ENCODE results near the gene NRF1.

The NRF1 gene

DNA sequence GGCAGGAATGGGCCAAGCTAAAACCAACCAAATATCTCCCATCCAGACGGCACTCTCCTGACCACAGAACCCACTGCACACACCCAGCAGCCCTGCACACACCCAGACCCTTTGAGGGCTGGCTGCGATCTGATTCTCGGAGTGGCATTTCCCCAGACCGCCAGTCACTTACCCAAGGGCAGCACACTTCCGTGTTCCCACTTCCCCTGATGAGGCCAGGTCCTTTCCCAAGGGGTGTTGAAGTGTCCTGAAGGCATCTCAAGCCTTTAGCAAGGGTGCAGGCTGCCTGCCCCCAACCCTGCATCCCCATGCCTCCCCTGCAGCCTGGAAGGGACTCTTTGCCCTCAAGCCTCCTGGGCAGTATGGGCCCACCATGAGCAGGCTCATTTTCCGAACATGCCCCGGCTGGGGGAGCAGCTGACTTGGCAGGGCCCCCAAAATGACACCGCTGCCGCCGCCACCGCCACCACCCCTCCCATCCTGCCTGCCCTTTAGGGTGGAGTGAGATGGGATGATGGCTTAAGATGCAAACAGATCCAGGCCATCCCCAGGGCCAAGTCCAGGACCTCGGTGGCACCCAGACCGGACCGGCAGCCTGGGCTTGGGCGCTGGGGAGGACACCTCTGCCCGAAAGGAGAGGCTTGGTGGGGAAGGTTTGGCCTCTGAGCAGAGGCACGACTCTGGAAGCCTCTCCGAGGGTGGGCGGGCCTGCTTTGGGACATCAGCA lies 159.8 kb downstream of the NRF1 start:
- no peak for DNase-seq (ENCODE audit: low read depth in 2 of 2)

DNA sequence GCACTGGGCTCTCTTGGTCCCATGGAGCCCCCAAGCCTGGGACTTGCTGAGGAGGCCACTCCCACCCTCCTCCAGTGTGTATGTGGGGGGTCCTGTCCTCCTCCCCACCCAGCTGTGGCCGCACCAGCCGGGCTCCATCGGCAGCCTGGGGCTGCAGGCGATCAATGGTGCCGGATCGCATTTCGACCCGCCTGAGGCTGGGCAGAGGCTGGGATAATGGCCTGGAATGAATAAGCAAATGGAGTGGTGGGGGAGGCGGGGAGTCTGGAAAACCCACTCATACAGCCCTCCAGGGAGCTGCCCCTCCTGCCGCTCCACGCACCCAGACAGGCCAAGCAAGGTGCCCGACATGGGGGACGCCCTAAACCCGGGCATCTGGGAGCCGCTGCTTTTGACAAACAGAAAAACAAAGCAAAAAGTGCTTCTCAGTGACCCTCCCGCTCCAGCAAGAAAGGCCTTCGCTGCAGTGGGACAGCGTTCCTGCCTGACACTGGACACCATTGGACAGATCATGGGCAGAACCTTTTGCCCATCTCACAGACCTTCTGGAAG lies 160.5 kb downstream of the NRF1 start:
- DNase-seq (ENCODE audit: low read depth in 2 of 2): no peak

DNA sequence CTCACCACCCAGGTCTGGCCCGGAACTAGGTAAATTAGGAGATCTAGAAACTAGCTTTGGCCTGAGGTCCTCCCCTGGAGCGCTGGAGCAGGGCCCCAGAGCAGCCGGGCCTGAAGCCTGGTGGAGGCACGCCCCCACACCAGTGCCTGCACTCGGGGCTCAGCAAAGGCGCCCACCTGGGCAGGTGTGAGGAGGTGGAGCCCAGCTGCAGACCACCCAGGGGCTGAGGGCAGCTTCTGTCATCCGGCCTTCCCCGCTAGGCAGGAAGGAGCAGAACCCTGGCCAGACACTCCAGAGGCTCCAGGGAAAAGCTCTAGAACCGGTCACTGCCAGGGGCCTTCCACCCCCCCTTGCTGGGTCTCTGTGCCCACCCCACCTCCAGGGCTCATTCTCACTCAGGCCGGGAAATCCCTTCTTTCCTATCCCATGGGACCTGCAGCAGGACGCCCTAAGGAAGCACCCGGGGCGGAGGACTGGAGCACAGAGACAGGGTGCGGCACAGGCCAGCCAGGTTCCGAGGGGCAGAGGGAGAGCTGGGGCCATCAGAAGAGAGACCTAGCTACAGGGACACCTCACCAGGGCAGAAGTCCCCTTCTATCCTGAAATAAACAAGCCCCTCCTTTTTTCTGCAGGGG lies 161.2 kb downstream of the NRF1 start:
- DNase-seq (ENCODE audit: low read depth in 2 of 2): no peak

DNA sequence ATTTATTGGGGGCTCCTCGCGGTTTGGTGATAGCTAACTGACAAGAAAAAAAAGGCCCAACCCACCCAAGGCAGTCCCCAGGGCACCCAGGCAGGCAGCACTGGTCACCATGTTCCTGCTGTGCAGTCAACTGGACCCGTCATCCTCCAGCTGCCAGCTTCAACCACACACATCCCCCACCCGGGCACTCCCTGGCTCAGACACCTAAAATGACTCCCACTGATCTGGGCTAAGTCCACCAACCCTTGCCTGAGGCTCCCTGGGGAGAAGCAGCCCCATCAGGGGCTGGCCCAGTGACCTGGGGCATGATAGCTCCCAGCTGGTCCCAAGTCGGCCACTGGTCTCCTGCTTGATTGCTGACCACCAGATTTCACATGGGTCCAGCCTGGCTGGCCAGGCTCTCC lies 161.8 kb downstream of the NRF1 start:
- DNase-seq (ENCODE audit: low read depth in 2 of 2): no peak

DNA sequence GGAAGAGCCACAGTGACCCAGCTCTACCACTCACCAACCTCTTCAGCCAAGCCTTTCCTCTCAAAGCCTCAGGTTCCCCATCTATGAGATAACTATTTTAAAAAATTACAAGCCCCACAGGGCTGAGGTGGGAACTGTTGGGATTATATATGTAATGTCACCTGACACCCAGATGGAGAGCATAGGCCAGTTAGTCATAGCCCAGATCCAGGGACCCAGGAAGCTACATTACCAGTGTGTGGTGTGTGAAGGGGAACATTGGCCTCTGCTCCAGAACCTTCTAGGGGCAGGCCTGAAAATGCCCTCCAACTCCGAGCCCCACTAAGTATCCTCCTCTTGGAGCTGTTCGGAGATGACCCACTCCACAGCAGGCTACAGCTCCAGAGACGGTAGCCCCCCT lies 162.4 kb downstream of the NRF1 start:
- DNase-seq (ENCODE audit: low read depth in 2 of 2): no peak

DNA sequence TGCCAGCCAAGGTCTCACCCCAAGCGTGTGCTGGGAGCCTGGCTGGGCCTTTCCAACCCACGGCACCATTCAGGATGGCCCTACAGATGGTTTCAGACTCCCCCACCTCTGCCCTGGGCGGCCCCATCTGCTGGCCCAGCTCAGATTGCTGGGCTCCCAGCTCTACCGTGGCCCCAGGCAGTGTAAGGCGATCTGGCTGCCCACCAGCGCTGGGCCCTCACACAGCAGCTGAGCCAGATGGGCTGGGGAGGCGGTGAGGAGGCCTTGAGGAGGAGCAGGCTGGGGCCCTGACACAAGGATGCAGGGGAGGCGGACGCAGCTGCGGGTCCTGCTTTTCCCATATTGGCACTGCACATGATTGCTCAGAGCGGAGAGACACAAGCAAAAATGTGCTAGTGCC lies 162.8 kb downstream of the NRF1 start:
- no peak for DNase-seq (ENCODE audit: low read depth in 2 of 2)

DNA sequence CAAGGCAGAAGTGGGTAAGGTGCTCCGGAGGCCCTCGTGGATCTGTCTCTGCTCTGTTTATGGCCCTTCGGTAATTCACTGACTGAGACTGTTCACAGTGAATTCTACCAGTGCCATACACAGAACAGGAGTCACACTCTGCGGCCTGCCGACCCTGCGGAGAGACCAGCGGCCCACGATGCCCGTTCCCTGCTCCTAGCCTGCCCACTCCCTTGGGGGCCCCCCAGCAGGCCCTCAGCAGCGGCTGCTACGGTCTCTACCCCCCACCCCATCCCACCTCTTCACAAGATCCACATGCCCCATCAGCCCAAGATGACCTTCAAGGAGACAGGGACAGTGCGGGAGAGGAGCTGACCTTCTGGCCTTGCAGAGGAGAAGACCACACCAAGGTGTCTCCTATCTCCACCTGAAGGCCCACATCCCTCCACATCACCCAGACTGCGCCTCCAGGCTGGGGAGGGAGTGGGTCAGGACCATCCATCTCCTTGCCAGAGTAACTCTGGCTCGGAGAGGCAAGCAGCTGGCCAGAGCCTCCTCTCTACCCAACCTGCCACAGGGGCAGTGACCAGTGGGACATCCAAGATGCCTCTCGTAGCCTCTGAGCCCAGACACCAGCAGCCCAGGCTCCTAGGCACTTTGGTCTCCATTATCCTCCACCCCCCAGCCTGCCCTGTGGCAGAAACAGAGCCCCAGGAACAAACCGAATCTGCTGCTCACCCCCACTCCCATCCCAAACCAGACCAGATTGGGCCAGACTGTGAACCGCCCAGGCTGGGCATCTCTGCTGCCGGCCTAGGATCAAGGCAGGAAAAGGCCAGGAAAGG lies 163.6 kb downstream of the NRF1 start:
- no peak for DNase-seq (ENCODE audit: low read depth in 2 of 2)

DNA sequence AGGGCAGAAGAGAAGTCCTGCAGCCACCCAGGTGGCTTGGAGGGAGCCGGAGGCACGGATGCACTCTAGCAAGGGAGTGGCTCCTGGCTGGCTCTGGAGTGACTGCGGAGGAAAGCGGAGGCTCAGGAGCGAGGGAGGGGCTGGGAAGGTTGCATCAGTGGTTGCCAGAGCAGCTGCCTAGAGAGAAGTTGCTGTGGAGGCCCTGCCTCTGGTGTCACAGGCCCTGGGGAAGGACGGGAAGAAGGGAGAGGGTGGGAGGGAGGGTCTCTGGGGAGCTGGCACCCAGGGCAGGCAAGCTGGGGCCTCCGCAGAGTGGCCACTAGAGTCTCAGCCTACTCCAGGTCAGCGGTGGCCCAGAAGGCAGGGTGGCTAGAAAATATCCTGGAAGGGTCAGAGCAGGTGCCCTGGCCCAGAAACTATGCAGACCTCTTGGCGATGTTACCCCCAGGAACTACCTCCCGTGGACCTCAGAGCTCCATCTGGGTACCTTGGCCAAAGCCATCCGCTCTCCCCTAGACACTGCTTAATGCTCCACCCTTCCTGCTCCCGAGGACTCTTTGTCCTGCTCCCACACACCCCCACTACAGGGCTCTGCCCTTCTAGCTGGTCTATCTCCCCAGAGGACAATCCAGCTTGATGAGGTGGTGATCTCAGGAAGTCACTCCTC lies 164.3 kb downstream of the NRF1 start:
- no peak for DNase-seq (ENCODE audit: low read depth in 2 of 2)

DNA sequence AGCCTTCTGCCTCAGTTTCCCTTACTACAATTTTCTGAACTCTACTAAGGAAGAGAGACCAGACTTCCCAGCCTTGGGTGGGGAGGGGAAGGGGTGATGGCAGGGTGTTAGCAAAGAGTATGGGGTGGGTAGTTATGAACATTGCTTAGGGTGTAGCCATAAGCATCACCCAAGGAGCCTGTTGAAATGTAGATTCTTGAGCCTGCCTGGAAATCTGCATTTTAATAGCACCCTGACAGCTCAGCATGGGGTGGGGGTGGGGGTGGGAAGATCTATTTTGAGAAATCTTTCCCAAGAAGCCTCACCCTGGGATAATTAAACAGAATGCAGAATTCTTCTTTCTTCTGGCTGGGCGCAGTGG lies 164.8 kb downstream of the NRF1 start:
- no peak for DNase-seq (ENCODE audit: low read depth in 2 of 2)

DNA sequence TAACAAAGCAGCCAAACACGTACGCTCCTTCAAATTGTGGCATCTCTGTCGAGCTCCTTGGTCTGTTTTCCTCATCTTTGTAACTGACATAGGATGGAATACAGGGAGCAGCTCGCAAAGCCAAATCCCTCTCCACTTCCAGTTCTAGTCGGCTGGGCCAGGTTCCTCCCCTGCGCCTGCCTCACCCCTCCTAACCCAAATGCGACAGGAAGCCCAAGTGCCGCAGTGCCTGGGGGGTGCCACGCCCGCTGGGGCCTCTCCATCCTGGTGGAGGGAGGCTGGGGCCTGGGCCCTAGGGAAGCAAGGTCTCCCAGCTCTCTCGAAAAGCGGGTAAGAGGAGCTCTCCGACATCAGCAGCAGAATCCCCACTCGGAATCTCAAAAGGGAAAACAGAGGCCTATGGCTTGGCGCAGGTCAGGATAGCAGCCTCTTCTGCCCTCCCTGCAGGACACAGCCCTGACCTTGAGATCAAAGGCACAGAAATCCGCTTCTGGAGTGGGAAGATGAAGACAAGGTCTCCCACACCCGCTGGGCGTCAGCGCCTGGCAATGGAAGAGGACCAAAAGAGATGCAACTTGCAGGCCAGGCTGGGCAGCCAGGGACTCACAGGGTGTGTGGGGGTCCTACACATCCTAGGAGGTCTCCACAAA lies 165.8 kb downstream of the NRF1 start:
- DNase-seq (ENCODE audit: low read depth in 2 of 2): no peak

DNA sequence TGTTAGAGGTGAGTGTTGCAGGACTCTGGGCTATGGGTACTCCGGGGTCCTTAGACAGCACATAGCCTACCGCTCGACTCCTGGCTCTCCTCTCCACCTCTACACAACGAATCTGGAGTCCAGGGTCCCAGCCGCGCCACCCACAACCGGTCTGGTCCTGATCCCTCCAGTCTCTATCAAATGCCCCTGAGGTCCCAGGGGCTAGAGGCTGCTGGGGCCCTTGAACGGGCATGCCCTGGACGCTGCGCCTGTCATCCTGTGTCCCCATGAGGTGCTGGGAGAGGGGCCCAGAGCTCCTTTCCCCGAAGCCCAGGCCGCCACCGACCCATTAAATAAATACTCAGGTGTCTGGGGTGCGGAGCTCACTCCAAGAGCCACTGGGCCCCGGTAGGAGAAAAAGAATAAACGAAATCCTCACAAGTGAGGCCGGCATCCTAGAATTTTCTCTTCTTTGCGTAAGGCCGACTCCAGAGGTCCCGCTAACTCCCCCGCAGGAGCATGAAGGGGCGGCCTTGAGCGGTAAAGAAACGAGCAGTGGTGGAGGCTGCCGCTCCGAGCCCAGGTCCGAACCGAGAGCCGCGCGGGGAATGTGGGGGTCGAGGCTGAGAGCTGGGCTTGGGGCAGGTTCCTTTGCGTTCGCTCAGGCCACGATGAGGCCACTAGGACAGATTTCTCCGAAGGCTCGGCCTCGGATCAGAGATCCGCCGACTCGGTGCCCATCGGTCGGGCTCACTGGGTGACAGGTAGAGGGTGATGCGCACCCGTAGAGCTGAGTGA lies 166.7 kb downstream of the NRF1 start:
- DNase-seq (ENCODE audit: low read depth in 2 of 2): no peak

DNA sequence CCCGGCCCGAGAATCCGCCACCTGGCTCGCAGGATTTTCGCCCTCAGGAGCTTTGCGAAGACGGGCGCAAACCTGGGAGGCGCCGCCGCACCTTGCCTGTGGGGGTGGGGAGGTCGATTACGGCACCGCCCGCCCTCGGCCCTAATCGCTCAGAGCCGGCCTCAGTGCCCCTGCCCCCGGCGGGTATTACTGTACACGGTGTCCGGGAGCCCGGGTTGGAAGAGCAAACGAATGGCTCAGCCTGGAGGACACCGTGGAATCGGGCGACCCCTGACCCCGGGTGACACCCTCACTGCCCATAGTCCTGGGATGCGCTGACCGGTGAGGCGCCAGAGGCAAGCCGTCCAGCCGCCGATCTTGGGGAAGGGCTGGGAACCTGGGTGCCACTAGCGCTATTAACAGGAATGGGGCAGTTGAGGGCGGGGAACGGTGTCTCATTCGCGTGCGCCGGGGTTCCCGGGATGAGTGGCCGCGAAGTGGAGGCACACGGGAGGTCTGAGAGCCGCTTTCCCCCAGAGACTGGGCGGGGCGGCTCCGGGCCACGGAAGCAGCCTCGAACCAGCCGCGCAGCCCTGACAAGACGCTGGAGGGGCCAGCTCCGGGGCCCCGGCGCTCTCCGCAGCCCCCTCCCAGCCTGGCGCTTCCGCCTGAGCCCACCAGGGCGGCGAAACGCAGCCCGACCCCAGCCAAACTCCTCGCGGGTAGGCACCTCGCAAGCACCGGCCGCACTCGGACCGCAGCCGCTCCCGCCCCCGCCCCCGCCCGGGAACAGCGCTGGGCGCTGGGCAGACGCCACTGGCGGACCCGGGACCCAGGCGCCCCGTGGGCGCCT lies 167.5 kb downstream of the NRF1 start:
- DNase-seq (ENCODE audit: low read depth in 2 of 2): no peak

DNA sequence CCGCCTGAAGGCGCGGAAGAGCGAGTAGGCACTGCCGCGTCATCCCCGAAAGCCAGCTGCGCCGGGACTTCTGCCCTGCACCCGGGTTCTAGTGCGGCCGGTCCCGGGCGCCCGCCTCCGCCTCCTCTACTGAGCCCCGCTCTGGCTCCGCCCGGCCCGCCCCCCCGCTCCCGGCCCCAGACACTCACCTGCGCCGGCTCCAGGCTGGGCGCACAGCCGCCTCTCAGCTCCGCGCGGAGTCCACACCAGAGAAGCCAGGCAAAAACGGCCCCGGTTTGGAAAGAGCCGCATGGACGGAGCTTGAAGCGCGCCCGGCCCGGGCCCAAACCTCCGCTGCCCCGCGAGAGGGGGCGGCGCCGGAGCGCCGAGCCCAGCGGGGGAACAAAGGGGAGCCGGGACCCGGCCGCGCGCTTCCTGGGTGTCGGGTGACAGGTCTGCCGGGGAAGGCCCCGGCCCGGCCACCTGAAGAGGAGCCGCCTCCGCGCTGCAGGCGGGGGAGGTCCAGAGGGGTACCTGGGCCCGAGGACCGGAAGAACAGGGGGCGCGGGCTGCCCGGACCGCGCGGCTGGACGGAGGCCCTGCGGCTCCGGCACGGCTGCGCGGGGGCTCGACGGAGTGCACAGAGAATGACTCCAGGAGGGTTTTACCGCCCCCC lies 168.2 kb downstream of the NRF1 start:
- no peak for DNase-seq (ENCODE audit: low read depth in 2 of 2)

DNA sequence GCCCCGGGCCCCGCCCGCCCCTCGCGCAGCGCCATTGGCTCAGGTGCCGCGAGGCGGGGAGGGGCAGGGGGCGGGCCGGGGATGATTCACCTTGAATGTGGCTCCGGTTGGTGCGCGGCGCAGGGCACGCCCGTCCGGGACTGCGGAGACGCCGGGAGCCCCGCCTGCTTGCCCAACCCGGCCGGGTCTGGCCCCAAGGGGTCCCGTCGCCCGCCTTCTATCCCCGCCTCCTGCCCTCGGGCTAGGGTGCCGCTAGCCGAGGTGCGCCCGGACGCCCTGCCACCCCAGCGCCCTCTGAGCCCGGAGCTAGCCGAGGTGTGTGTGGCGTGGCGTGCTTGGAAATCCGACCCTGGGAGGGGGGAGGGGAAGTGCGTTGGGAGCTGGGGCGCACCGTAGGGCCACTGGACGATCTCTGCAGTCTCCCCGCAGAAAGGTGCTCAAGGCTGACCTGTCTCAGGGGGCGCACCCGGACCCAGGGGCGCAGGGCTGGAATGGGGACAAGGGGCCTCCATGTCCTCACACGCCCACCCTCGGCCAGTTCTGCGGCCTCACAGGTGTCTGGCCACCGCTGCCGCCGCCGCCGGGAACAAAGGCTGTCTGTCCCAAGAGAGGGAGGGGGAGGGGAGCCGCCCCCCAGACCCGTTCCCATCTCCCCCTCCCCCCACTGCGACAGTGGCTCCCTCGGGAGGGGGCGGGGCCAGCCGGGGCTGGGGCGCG lies 168.9 kb downstream of the NRF1 start:
- DNase-seq (ENCODE audit: low read depth in 2 of 2): peak; percentile 29 to 65

DNA sequence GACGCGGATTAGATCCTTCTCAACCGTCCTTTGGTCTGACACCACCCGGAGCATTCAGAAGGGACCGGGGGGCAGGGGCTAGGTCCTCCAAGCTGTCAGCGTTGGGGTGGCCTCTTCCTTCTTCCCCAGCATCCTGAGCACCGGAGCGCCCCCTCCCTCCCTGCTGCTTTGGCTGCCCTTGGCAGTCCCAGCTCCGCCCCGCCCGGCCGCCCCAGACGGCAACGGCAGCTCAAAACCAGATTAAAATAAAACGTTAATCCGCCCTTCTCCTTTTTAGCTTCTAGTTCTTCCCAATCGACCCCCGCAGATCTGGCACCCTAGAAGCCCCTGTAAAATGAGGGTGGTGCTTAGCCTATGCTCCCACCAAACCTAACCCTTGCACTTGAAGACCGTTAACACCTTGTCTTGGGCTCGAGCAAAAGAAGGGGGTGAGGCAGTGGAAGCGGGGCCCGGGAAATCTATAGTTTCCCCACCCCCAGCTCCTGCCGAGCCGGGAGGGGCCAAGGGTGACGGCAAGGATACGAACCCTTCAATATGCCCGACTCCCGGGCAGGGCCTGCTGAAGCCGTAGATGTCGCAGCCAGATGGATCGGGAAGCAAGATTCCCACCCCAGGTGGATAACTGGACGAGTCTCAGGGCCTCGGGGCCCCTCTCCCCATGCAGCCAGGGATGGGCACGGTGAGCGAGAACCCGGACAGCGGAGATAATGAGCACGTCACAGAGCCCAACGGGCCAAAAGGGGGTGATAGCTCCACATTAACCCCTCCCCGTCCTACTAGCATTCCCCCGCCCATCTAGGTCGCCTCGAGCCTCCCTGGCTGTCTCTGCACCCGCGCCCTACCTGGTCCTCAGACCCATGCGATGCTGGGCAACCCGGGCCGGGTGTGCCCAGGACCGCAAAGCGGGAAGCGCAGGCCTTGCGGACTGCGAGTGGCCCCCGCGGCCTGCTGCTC lies 169.7 kb downstream of the NRF1 start:
- DNase-seq (ENCODE audit: low read depth in 2 of 2): no peak

DNA sequence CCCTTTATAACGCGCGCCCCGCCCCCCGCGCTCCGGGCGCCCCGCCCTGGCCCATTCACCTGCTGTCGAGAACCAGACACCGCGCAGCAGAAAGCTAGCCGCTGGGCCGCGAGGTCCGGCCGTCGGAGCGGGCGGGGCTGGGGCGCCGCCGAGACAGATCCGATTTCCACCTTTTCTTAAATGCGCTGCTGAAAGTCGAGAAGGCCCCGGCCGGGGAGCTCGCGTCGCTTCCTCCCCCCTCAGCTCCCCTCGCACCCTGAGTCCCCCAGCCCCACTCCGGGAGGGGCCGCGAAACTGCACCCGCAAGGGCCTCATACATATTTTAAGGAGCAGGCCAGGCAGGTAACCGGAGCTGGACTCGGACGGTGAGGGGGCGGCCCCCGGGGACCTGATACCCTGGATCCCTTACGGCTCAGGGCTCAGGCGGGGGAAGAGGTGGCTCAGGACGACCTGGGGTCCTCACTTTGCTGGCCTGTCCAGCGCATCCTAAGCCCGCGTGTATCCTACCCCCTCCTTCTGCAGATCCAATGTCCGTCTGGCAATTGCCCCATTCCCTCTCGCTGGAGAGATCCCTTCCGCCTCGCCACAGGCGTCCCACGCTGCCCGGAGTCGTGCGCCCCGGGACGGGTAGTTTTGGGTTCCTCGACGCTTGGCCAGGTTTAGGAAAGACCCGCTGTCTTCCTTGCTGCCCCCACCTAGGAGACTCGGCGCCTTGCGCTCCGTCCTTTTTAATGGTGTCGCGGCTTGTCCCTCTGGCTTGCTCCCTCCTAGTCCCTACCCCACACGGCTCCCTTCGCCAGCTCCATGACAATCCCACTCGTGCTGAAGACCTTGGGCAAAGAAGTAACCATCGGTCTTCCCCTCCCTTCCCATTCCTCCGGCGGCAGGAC lies 170.7 kb downstream of the NRF1 start:
- DNase-seq (ENCODE audit: low read depth in 2 of 2): no peak

Measured in stimulated activated CD4-positive, alpha-beta T cell treated with anti-CD3 and anti-CD28 coated beads, Interleukin-1b, Interleukin-23, amount 100 ng/mL, for 1 hour (primary cell).